ENCODE results near the gene PRKG1.

PRKG1 gene

GRCh38 chr10:51090190-51090589, 15.9 kb downstream of the PRKG1 start:
- H3K23ac ChIP-seq (ENCODE audit: low read depth, low read length, poor library complexity), result no peak overlapping the region
- no peak overlapping the region for H3K4ac ChIP-seq (ENCODE audit: low read length)
- no peaks in the 10 kb centered on the region for H3K36me3 ChIP-seq (replicated peaks in 1 of 2; ENCODE audit: control insufficient read depth in 2 of 2, insufficient read depth in 2 of 2, low read length in 2 of 2)
- H3K14ac ChIP-seq (ENCODE audit: low read length), result no peak overlapping the region
- no peak overlapping the region for H2AFZ ChIP-seq (ENCODE audit: low read length)
- H3K79me1 ChIP-seq (ENCODE audit: low read depth, low read length), result no peaks in the 10 kb centered on the region
- no peak overlapping the region for H2BK15ac ChIP-seq (ENCODE audit: low read length)
- H2BK5ac ChIP-seq (ENCODE audit: low read length), result no peak overlapping the region
- no peak overlapping the region for H3K18ac ChIP-seq (ENCODE audit: low read length)
- no peak overlapping the region for H3K9ac ChIP-seq (ENCODE audit: low read depth, low read length, poor library complexity)
- no peaks in the 10 kb centered on the region for H3K9me3 ChIP-seq (replicated peaks in 1 of 2; ENCODE audit: control insufficient read depth in 2 of 2, insufficient read depth in 1 of 2, low read depth in 1 of 2, low read length in 2 of 2)
- no peak overlapping the region for H4K91ac ChIP-seq (ENCODE audit: low read depth, low read length, poor library complexity)
- no peak overlapping the region for H3K4me2 ChIP-seq (ENCODE audit: insufficient read depth, low read length, poor library complexity, severe bottlenecking)
- DNase-seq (ENCODE audit: low spot score), result no peak
- no peaks in the 10 kb centered on the region for H3K27me3 ChIP-seq (ENCODE audit: control insufficient read depth in 3 of 3, insufficient read depth in 3 of 3, low read depth in 1 of 3, low read length in 3 of 3)
- H4K8ac ChIP-seq (ENCODE audit: low read depth, low read length), result no peak overlapping the region
- no peak overlapping the region for H2BK12ac ChIP-seq (ENCODE audit: low read length)
- no peak overlapping the region for H3K27ac ChIP-seq (replicated peaks; ENCODE audit: low read length)
- H3K4me1 ChIP-seq (ENCODE audit: control insufficient read depth in 2 of 2, insufficient read depth in 1 of 2, low read depth in 1 of 2, low read length in 2 of 2), result no peaks in the 10 kb centered on the region
- no peak overlapping the region for H3K4me3 ChIP-seq (ENCODE audit: low read length in 2 of 2)
- no peak overlapping the region for H2BK120ac ChIP-seq (ENCODE audit: low read depth, low read length)
- H2AK5ac ChIP-seq (ENCODE audit: low read depth, low read length), result no peak overlapping the region

GRCh38 chr10:51092402-51092801, 18.1 kb downstream of the PRKG1 start:
- Histone ChIP-seq H2BK5ac (ENCODE audit: low read length) (no peak overlapping the region), H3K4me3 (ENCODE audit: low read length in 2 of 2) (no peak overlapping the region), H2AK5ac (ENCODE audit: low read depth, low read length) (no peak overlapping the region), H3K4ac (ENCODE audit: low read length) (no peak overlapping the region), H4K91ac (ENCODE audit: low read depth, low read length, poor library complexity) (no peak overlapping the region), H3K79me1 (ENCODE audit: low read depth, low read length) (no peaks in the 10 kb centered on the region), H3K18ac (ENCODE audit: low read length) (no peak overlapping the region), H3K9me3 (replicated peaks in 1 of 2; ENCODE audit: control insufficient read depth in 2 of 2, insufficient read depth in 1 of 2, low read depth in 1 of 2, low read length in 2 of 2) (no peaks in the 10 kb centered on the region), H3K4me2 (ENCODE audit: insufficient read depth, low read length, poor library complexity, severe bottlenecking) (no peak overlapping the region), H3K23ac (ENCODE audit: low read depth, low read length, poor library complexity) (no peak overlapping the region), H3K36me3 (replicated peaks in 1 of 2; ENCODE audit: control insufficient read depth in 2 of 2, insufficient read depth in 2 of 2, low read length in 2 of 2) (no peaks in the 10 kb centered on the region), H2BK12ac (ENCODE audit: low read length) (no peak overlapping the region), H2AFZ (ENCODE audit: low read length) (no peak overlapping the region), H3K14ac (ENCODE audit: low read length) (no peak overlapping the region), H3K27ac (replicated peaks; ENCODE audit: low read length) (no peak overlapping the region), H4K8ac (ENCODE audit: low read depth, low read length) (no peak overlapping the region), H3K27me3 (ENCODE audit: control insufficient read depth in 3 of 3, insufficient read depth in 3 of 3, low read depth in 1 of 3, low read length in 3 of 3) (no peaks in the 10 kb centered on the region), H2BK120ac (ENCODE audit: low read depth, low read length) (no peak overlapping the region), H3K9ac (ENCODE audit: low read depth, low read length, poor library complexity) (no peak overlapping the region), H3K4me1 (ENCODE audit: control insufficient read depth in 2 of 2, insufficient read depth in 1 of 2, low read depth in 1 of 2, low read length in 2 of 2) (no peaks in the 10 kb centered on the region), H2BK15ac (ENCODE audit: low read length) (no peak overlapping the region)
- no CpG with 5 or more reads among the region's 2 CpGs for WGBS, 2 donors (ENCODE audit: extremely low coverage in 2 of 2, insufficient read length in 2 of 2, insufficient replicate concordance in 1 of 2)
- DNase-seq (ENCODE audit: low spot score), result no peak

GRCh38 chr10:51095444-51095843, 21.2 kb downstream of the PRKG1 start:
- no peak overlapping the region for H3K4ac ChIP-seq (ENCODE audit: low read length)
- no peak for DNase-seq (ENCODE audit: low spot score)
- H2BK120ac ChIP-seq (ENCODE audit: low read depth, low read length), result no peak overlapping the region
- H3K36me3 ChIP-seq (replicated peaks in 1 of 2; ENCODE audit: control insufficient read depth in 2 of 2, insufficient read depth in 2 of 2, low read length in 2 of 2), result no peaks in the 10 kb centered on the region
- H2AK5ac ChIP-seq (ENCODE audit: low read depth, low read length), result no peak overlapping the region
- no peak overlapping the region for H4K8ac ChIP-seq (ENCODE audit: low read depth, low read length)
- H3K9me3 ChIP-seq (replicated peaks in 1 of 2; ENCODE audit: control insufficient read depth in 2 of 2, insufficient read depth in 1 of 2, low read depth in 1 of 2, low read length in 2 of 2), result no peaks in the 10 kb centered on the region
- H3K4me2 ChIP-seq (ENCODE audit: insufficient read depth, low read length, poor library complexity, severe bottlenecking), result no peak overlapping the region
- H3K27ac ChIP-seq (replicated peaks; ENCODE audit: low read length), result no peak overlapping the region
- H2BK15ac ChIP-seq (ENCODE audit: low read length), result no peak overlapping the region
- no peak overlapping the region for H3K23ac ChIP-seq (ENCODE audit: low read depth, low read length, poor library complexity)
- no peak overlapping the region for H3K14ac ChIP-seq (ENCODE audit: low read length)
- H3K4me1 ChIP-seq (ENCODE audit: control insufficient read depth in 2 of 2, insufficient read depth in 1 of 2, low read depth in 1 of 2, low read length in 2 of 2), result no peaks in the 10 kb centered on the region
- no peak overlapping the region for H2BK12ac ChIP-seq (ENCODE audit: low read length)
- no peak overlapping the region for H3K4me3 ChIP-seq (ENCODE audit: low read length in 2 of 2)
- no peak overlapping the region for H4K91ac ChIP-seq (ENCODE audit: low read depth, low read length, poor library complexity)
- no peak overlapping the region for H3K9ac ChIP-seq (ENCODE audit: low read depth, low read length, poor library complexity)
- no peak overlapping the region for H2BK5ac ChIP-seq (ENCODE audit: low read length)
- H3K18ac ChIP-seq (ENCODE audit: low read length), result no peak overlapping the region
- WGBS, 2 donors (ENCODE audit: extremely low coverage in 2 of 2, insufficient read length in 2 of 2, insufficient replicate concordance in 1 of 2), result no CpG with 5 or more reads among the region's 3 CpGs
- H3K79me1 ChIP-seq (ENCODE audit: low read depth, low read length), result no peaks in the 10 kb centered on the region
- no peaks in the 10 kb centered on the region for H3K27me3 ChIP-seq (ENCODE audit: control insufficient read depth in 3 of 3, insufficient read depth in 3 of 3, low read depth in 1 of 3, low read length in 3 of 3)
- no peak overlapping the region for H2AFZ ChIP-seq (ENCODE audit: low read length)

GRCh38 chr10:51097546-51097945, 23.3 kb downstream of the PRKG1 start:
- no peaks in the 10 kb centered on the region for H3K79me1 ChIP-seq (ENCODE audit: low read depth, low read length)
- H3K36me3 ChIP-seq (replicated peaks in 1 of 2; ENCODE audit: control insufficient read depth in 2 of 2, insufficient read depth in 2 of 2, low read length in 2 of 2), result no peaks in the 10 kb centered on the region
- no peak overlapping the region for H4K8ac ChIP-seq (ENCODE audit: low read depth, low read length)
- no peak overlapping the region for H2AFZ ChIP-seq (ENCODE audit: low read length)
- H3K9ac ChIP-seq (ENCODE audit: low read depth, low read length, poor library complexity), result no peak overlapping the region
- no peak overlapping the region for H3K14ac ChIP-seq (ENCODE audit: low read length)
- H2AK5ac ChIP-seq (ENCODE audit: low read depth, low read length), result no peak overlapping the region
- no peak overlapping the region for H3K23ac ChIP-seq (ENCODE audit: low read depth, low read length, poor library complexity)
- no peak overlapping the region for H3K27ac ChIP-seq (replicated peaks; ENCODE audit: low read length)
- H3K27me3 ChIP-seq (ENCODE audit: control insufficient read depth in 3 of 3, insufficient read depth in 3 of 3, low read depth in 1 of 3, low read length in 3 of 3), result no peaks in the 10 kb centered on the region
- H2BK5ac ChIP-seq (ENCODE audit: low read length), result no peak overlapping the region
- H2BK15ac ChIP-seq (ENCODE audit: low read length), result no peak overlapping the region
- H3K4me3 ChIP-seq (ENCODE audit: low read length in 2 of 2), result no peak overlapping the region
- no peak overlapping the region for H3K4ac ChIP-seq (ENCODE audit: low read length)
- no peak overlapping the region for H3K18ac ChIP-seq (ENCODE audit: low read length)
- no peak overlapping the region for H4K91ac ChIP-seq (ENCODE audit: low read depth, low read length, poor library complexity)
- no peaks in the 10 kb centered on the region for H3K9me3 ChIP-seq (replicated peaks in 1 of 2; ENCODE audit: control insufficient read depth in 2 of 2, insufficient read depth in 1 of 2, low read depth in 1 of 2, low read length in 2 of 2)
- no peak overlapping the region for H2BK12ac ChIP-seq (ENCODE audit: low read length)
- H2BK120ac ChIP-seq (ENCODE audit: low read depth, low read length), result no peak overlapping the region
- no peak overlapping the region for H3K4me2 ChIP-seq (ENCODE audit: insufficient read depth, low read length, poor library complexity, severe bottlenecking)
- H3K4me1 ChIP-seq (ENCODE audit: control insufficient read depth in 2 of 2, insufficient read depth in 1 of 2, low read depth in 1 of 2, low read length in 2 of 2), result no peaks in the 10 kb centered on the region
- no peak for DNase-seq (ENCODE audit: low spot score)
- WGBS, 2 donors (ENCODE audit: extremely low coverage in 2 of 2, insufficient read length in 2 of 2, insufficient replicate concordance in 1 of 2), result no CpG with 5 or more reads among the region's 4 CpGs
